Measurements from ENCODE around the gene MMUT. TPM values are rescaled to one million over a fixed set of nuclear protein-coding genes. Genes with fewer than 3 reads are reported as not detected.

The MMUT gene
- total and polyA plus RNA-seq, 2 experiments from 2014 or later = 8.7 to 12.4 TPM

GRCh38 chr6:49453221-49453620 is 9.8 kb downstream of the MMUT start:
- H3K9me3 Mint-ChIP-seq = no peaks in the 10 kb centered on the region
- Histone ChIP-seq H3K4me1 (ENCODE audit: insufficient read depth) (no peaks in the 10 kb centered on the region), H3K27ac (ENCODE audit: low read depth) (no peak overlapping the region), H2AFZ (no peak overlapping the region), H3K9me2 (ENCODE audit: insufficient read depth) (no peaks in the 10 kb centered on the region), H3K36me3 (ENCODE audit: insufficient read depth) (peaks cover 3% of the 10 kb centered on the region; the same call in 1 of the 2 replicates), H3K27me3 (ENCODE audit: insufficient read depth) (no peaks in the 10 kb centered on the region), H3K4me2 (no peak overlapping the region), H3F3A (replicated peaks; ENCODE audit: low read depth) (no peaks in the 10 kb centered on the region), H4K20me1 (replicated peaks; ENCODE audit: insufficient read depth) (no peaks in the 10 kb centered on the region; the same call in 1 of the 2 replicates), H3K4me3 (no peak overlapping the region), H3K79me2 (replicated peaks; ENCODE audit: insufficient read depth) (no peaks in the 10 kb centered on the region)
- no peaks in the 10 kb centered on the region for H3K4me1 Mint-ChIP-seq
- no peaks in the 10 kb centered on the region for H3K27me3 Mint-ChIP-seq (ENCODE audit: insufficient read depth, low read depth, poor library complexity)
- TF ChIP-seq CTCF (conservative IDR thresholded peaks at IDR 0.05; ENCODE audit: low read depth in 2 of 2) (peak in 1 of 2 experiments; percentile 39; a peak in 2 of 4 replicates), REST (IDR thresholded peaks at IDR 0.05; ENCODE audit: unreplicated experiment) (no peak)
- ATAC-seq = no peak; the same call in 2 of the 3 replicates
- peak; percentile 45 for DNase-seq (ENCODE audit: low spot score)
- no peak overlapping the region for H3K27ac Mint-ChIP-seq
- no peak overlapping the region for H3K4me3 Mint-ChIP-seq
- no peaks in the 10 kb centered on the region; the same call in 2 of the 3 replicates for H3K36me3 Mint-ChIP-seq (ENCODE audit: low read depth)

- Histone ChIP-seq H3K4me2 (no peak overlapping the region), H3K27ac (ENCODE audit: low read depth) (no peak overlapping the region), H3F3A (replicated peaks; ENCODE audit: low read depth) (no peaks in the 10 kb centered on the region), H3K4me1 (ENCODE audit: insufficient read depth) (no peaks in the 10 kb centered on the region), H3K4me3 (no peak overlapping the region), H3K9me2 (ENCODE audit: insufficient read depth) (no peaks in the 10 kb centered on the region), H3K36me3 (ENCODE audit: insufficient read depth) (no peaks in the 10 kb centered on the region), H3K79me2 (replicated peaks; ENCODE audit: insufficient read depth) (no peaks in the 10 kb centered on the region), H4K20me1 (replicated peaks; ENCODE audit: insufficient read depth) (no peaks in the 10 kb centered on the region), H3K27me3 (ENCODE audit: insufficient read depth) (no peaks in the 10 kb centered on the region), H2AFZ (no peak overlapping the region)
- Mint-ChIP-seq H3K9me3 (no peaks in the 10 kb centered on the region), H3K4me3 (no peak overlapping the region), H3K4me1 (no peaks in the 10 kb centered on the region), H3K36me3 (ENCODE audit: low read depth) (peaks cover 7% of the 10 kb centered on the region; the same call in 2 of the 3 replicates), H3K27me3 (ENCODE audit: insufficient read depth, low read depth, poor library complexity) (no peaks in the 10 kb centered on the region), H3K27ac (no peak overlapping the region)
- ATAC-seq = no peak
- no peak for DNase-seq (ENCODE audit: low spot score)
- TF ChIP-seq ZNF462 (CRISPR knock-in tag; IDR thresholded peaks at IDR 0.05) = no peak
- no peak for TF ChIP-seq ZNF114 (CRISPR knock-in tag; IDR thresholded peaks at IDR 0.05)
- no peak for TF ChIP-seq EZH2phosphoT487 (IDR thresholded peaks at IDR 0.05; ENCODE audit: unreplicated experiment)
- no peak for TF ChIP-seq CTCF (conservative IDR thresholded peaks at IDR 0.05; ENCODE audit: low read depth in 2 of 2)
- TF ChIP-seq JUNB (IDR thresholded peaks at IDR 0.05; ENCODE audit: unreplicated experiment) = no peak
- no peak for TF ChIP-seq STAT1 (IDR thresholded peaks at IDR 0.05; ENCODE audit: unreplicated experiment)
Measured at GRCh38 chr6:49430866-49431265, 32.2 kb downstream of the MMUT start.

Data from GM23338 (cell line).